MM.1S (cell line): ENCODE data around the gene BNIP5.

Experiments used
- DNase-seq: peaks from one replicate; pipeline ENCODE4 v3.0.0-alpha.2; 2015
- H2AFZ ChIP-seq: fragments of 300-600 bp; sonication (generic); 2 replicates; pipeline ENCODE4 v1.6.0; 2016; ENCODE audit warnings: antibody characterized with exemption, low read length
- H3F3A ChIP-seq: fragments of 300-600 bp; sonication (generic); 2 replicates; pipeline ENCODE4 v1.6.1; 2016; ENCODE audit warnings: mild to moderate bottlenecking, antibody characterized with exemption, low read length, moderate library complexity, mixed read lengths; ENCODE audit not compliant: insufficient read depth
- H3K27ac ChIP-seq: fragments of 300-600 bp; sonication (generic); 2 replicates; pipeline ENCODE4 v1.5.1; 2016; ENCODE audit warnings: mild to moderate bottlenecking, low read length
- H3K27me3 ChIP-seq: fragments of 300-600 bp; sonication (generic); replicated peaks from 2 replicates; pipeline ENCODE4 v1.6.0; 2016; ENCODE audit warnings: low read length; ENCODE audit not compliant: insufficient read depth
- H3K36me3 ChIP-seq: fragments of 300-600 bp; sonication (generic); replicated peaks from 2 replicates; pipeline ENCODE4 v1.6.1; 2016; ENCODE audit warnings: mild to moderate bottlenecking, low read length, mixed read lengths; ENCODE audit not compliant: insufficient read depth
- H3K4me1 ChIP-seq: fragments of 300-600 bp; sonication (generic); 2 replicates; pipeline ENCODE4 v1.6.1; 2016; ENCODE audit warnings: low read length, mixed read lengths
- H3K4me2 ChIP-seq: fragments of 300-600 bp; sonication (generic); 2 replicates; pipeline ENCODE4 v1.6.0; 2016; ENCODE audit warnings: low read depth, low read length
- H3K4me3 ChIP-seq: fragments of 300-600 bp; sonication (generic); 2 replicates; pipeline ENCODE4 v1.5.1; 2016; ENCODE audit warnings: low read length, mixed read lengths
- H3K79me2 ChIP-seq: fragments of 300-600 bp; sonication (generic); 2 replicates; pipeline ENCODE4 v1.6.1; 2016; ENCODE audit warnings: mixed run types, low read length, mixed read lengths
- H3K9ac ChIP-seq: fragments of 300-600 bp; sonication (generic); 2 replicates; pipeline ENCODE4 v1.6.1; 2016; ENCODE audit warnings: low read length, mixed read lengths
- H3K9me2 ChIP-seq: fragments of 300-600 bp; sonication (generic); replicated peaks from 2 replicates; pipeline ENCODE4 v1.6.1; 2016; ENCODE audit warnings: mild to moderate bottlenecking, low read length, mixed read lengths; ENCODE audit not compliant: insufficient read depth
- H3K9me3 ChIP-seq: fragments of 300-600 bp; sonication (generic); replicated peaks from 2 replicates; pipeline ENCODE4 v1.6.1; 2016; ENCODE audit warnings: mild to moderate bottlenecking, low read length, mixed read lengths; ENCODE audit not compliant: insufficient read depth
- H4K20me1 ChIP-seq: fragments of 300-600 bp; sonication (generic); 2 replicates; pipeline ENCODE4 v1.6.1; 2016; ENCODE audit warnings: mild to moderate bottlenecking, low read length, moderate library complexity, mixed read lengths; ENCODE audit not compliant: insufficient read depth
- CTCF ChIP-seq: fragments of 300-600 bp; sonication (generic); IDR thresholded peaks from 2 replicates; pipeline ENCODE4 v1.5.1; 2016; ENCODE audit warnings: antibody characterized with exemption, low read length, mixed read lengths
- EZH2 ChIP-seq: fragments of 300-600 bp; sonication (generic); optimal IDR thresholded peaks from 2 replicates; pipeline ENCODE3; 2017; ENCODE audit warnings: low read depth, mild to moderate bottlenecking, antibody characterized with exemption, low read length, mixed read lengths
- EZH2phosphoT487 ChIP-seq: fragments of 300-600 bp; sonication (generic); IDR thresholded peaks from 2 replicates; pipeline ENCODE4 v1.6.1; 2018; ENCODE audit warnings: antibody characterized with exemption, low read length

The BNIP5 gene

GRCh38 chr6:36361071-36361470 is 24.4 kb upstream of the BNIP5 start:
- H3K9ac ChIP-seq, result no peak overlapping the region
- no peak overlapping the region for H3K27ac ChIP-seq
- no peaks in the 10 kb centered on the region for H3K9me3 ChIP-seq
- H3F3A ChIP-seq, result no peaks in the 10 kb centered on the region
- no peaks in the 10 kb centered on the region for H3K27me3 ChIP-seq
- H3K36me3 ChIP-seq, result no peaks in the 10 kb centered on the region
- no peak overlapping the region for H3K4me2 ChIP-seq
- peaks cover 13% of the 10 kb centered on the region for H3K4me1 ChIP-seq
- no peaks in the 10 kb centered on the region for H4K20me1 ChIP-seq
- H3K4me3 ChIP-seq, result no peak overlapping the region
- no peaks in the 10 kb centered on the region for H3K9me2 ChIP-seq
- TF ChIP-seq EZH2phosphoT487, result no peak
- TF ChIP-seq CTCF, result no peak
- no peak for TF ChIP-seq EZH2
- DNase-seq, result no peak
- no peaks in the 10 kb centered on the region for H3K79me2 ChIP-seq
- no peak overlapping the region for H2AFZ ChIP-seq

GRCh38 chr6:36360241-36361054 is 23.8 kb upstream of the BNIP5 start:
- Histone ChIP-seq H3K9me2 (no peaks in the 10 kb centered on the region), H3K4me2 (no peak overlapping the region), H3K79me2 (no peaks in the 10 kb centered on the region), H3K9ac (no peak overlapping the region), H3K27ac (no peak overlapping the region), H3K4me1 (peaks cover 10% of the 10 kb centered on the region), H3K27me3 (no peaks in the 10 kb centered on the region), H3K9me3 (no peaks in the 10 kb centered on the region), H2AFZ (peak overlapping the region; percentile 52), H3K36me3 (no peaks in the 10 kb centered on the region), H3K4me3 (no peak overlapping the region), H3F3A (no peaks in the 10 kb centered on the region), H4K20me1 (no peaks in the 10 kb centered on the region)
- peak; percentile 74 for DNase-seq
- TF ChIP-seq CTCF (peak; percentile 80), EZH2phosphoT487 (no peak)

- no peak overlapping the region for H3K4me3 ChIP-seq
- no peak for DNase-seq
- no peak overlapping the region for H2AFZ ChIP-seq
Measured at GRCh38 chr6:36358226-36358915, 21.7 kb upstream of the BNIP5 start.

More at GRCh38 chr6:36358226-36358915, 21.7 kb upstream of the BNIP5 start:
- Histone ChIP-seq H3K79me2 (no peaks in the 10 kb centered on the region), H3K9me2 (no peaks in the 10 kb centered on the region), H3F3A (no peaks in the 10 kb centered on the region), H3K36me3 (no peaks in the 10 kb centered on the region), H3K27ac (no peak overlapping the region), H3K4me1 (no peaks in the 10 kb centered on the region), H3K9me3 (no peaks in the 10 kb centered on the region), H3K27me3 (no peaks in the 10 kb centered on the region), H4K20me1 (no peaks in the 10 kb centered on the region), H3K9ac (no peak overlapping the region), H3K4me2 (no peak overlapping the region)
- TF ChIP-seq EZH2phosphoT487 (no peak), CTCF (no peak), EZH2 (no peak)
